ENCODE data around the gene MCTP1.

- TF ChIP-seq, protein P1, sequence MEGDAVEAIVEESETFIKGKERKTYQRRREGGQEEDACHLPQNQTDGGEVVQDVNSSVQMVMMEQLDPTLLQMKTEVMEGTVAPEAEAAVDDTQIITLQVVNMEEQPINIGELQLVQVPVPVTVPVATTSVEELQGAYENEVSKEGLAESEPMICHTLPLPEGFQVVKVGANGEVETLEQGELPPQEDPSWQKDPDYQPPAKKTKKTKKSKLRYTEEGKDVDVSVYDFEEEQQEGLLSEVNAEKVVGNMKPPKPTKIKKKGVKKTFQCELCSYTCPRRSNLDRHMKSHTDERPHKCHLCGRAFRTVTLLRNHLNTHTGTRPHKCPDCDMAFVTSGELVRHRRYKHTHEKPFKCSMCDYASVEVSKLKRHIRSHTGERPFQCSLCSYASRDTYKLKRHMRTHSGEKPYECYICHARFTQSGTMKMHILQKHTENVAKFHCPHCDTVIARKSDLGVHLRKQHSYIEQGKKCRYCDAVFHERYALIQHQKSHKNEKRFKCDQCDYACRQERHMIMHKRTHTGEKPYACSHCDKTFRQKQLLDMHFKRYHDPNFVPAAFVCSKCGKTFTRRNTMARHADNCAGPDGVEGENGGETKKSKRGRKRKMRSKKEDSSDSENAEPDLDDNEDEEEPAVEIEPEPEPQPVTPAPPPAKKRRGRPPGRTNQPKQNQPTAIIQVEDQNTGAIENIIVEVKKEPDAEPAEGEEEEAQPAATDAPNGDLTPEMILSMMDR (IDR thresholded peaks at IDR 0.05) = no peak
- TF ChIP-seq POLR2A (IDR thresholded peaks at IDR 0.05) = no peak
- TF ChIP-seq EP300 (IDR thresholded peaks at IDR 0.05) = no peak
These were observed 279.1 kb downstream of the MCTP1 start for GRCh38 chr5:95005811-95006210.

Measured in tibial nerve (tissue), 4 donors.